NCI-H524 (cell line): ENCODE measurements around the gene TRMT1.

Experiments
- DNase-seq, 2 experiments: peaks; one replicate each; lab custom pipeline; 2025; lab: John Stamatoyannopoulos, UW

The TRMT1 gene

GRCh38 chr19:13090511-13091231, 25.9 kb downstream of the TRMT1 start:
- DNase-seq, result no peak

- DNase-seq, result no peak
Observed at GRCh38 chr19:13089857-13090507, 26.6 kb downstream of the TRMT1 start.

GRCh38 chr19:13089139-13089856, 27.2 kb downstream of the TRMT1 start:
- DNase-seq, result peak; percentile 18 to 42

GRCh38 chr19:13087795-13088537, 28.6 kb downstream of the TRMT1 start:
- no peak for DNase-seq

- DNase-seq, result no peak
Observed at GRCh38 chr19:13087295-13087694, 29.2 kb downstream of the TRMT1 start.

GRCh38 chr19:13086341-13086740, 30.2 kb downstream of the TRMT1 start:
- no peak for DNase-seq

GRCh38 chr19:13085666-13086065, 30.9 kb downstream of the TRMT1 start:
- peak in 1 of 2 experiments; percentile 28 for DNase-seq

- DNase-seq, result peak in 1 of 2 experiments; percentile 19
Observed at GRCh38 chr19:13083627-13084026, 32.9 kb downstream of the TRMT1 start.

GRCh38 chr19:13083008-13083404, 33.5 kb downstream of the TRMT1 start:
- DNase-seq, result no peak

- DNase-seq, result peak; percentile 36 to 60
Observed at GRCh38 chr19:13082192-13083007, 34.1 kb downstream of the TRMT1 start.

- DNase-seq, result peak in 1 of 2 experiments; percentile 36
Observed at GRCh38 chr19:13079542-13079986, 37.0 kb downstream of the TRMT1 start.

GRCh38 chr19:13078897-13079541, 37.5 kb downstream of the TRMT1 start:
- DNase-seq, result peak in 1 of 2 experiments; percentile 43

GRCh38 chr19:13078381-13078780, 38.2 kb downstream of the TRMT1 start:
- DNase-seq, result no peak

GRCh38 chr19:13077240-13077639, 39.3 kb downstream of the TRMT1 start:
- peak in 1 of 2 experiments; percentile 45 for DNase-seq

GRCh38 chr19:13076787-13077186, 39.8 kb downstream of the TRMT1 start:
- no peak for DNase-seq

GRCh38 chr19:13076320-13076719, 40.2 kb downstream of the TRMT1 start:
- no peak for DNase-seq

- DNase-seq, result no peak
Observed at GRCh38 chr19:13074378-13074777, 42.2 kb downstream of the TRMT1 start.

GRCh38 chr19:13073263-13073662, 43.3 kb downstream of the TRMT1 start:
- DNase-seq, result no peak

GRCh38 chr19:13072188-13072908, 44.2 kb downstream of the TRMT1 start:
- no peak for DNase-seq
